Spleen (tissue), 7 donors: ENCODE results near the gene CHN1.

Source experiments
- CTCF ChIP-seq, 11 experiments: fragments of 200-600 bp in 7 of 11; fragments of 450-650 bp in 4 of 11; sonication (generic) in 4 of 11; IDR thresholded peaks in 8 of 11; conservative IDR thresholded peaks in 3 of 11; 1 replicate in 7 of 11; 2 replicates in 4 of 11; pipeline versions ENCODE4 v1.4.0 to v1.8.0; 2016 to 2021; ENCODE audit warnings: antibody characterized with exemption in 11 of 11, inconsistent platforms in 4 of 11, mild to moderate bottlenecking in 1 of 11
- POLR2A ChIP-seq, 3 donors: fragments of 450-650 bp; IDR thresholded peaks; one replicate each; pipeline ENCODE4 v1.5.1; 2017; ENCODE audit warnings: antibody characterized with exemption in 3 of 3, mild to moderate bottlenecking in 1 of 3
- donor health status: DM: no; HTN: no; CAD: no; lungs with moderate emphysema.
- donor health status: DM: no; HTN: no; CAD: no.
- donor health status: DM: no; HTN: no; CAD: no.

GRCh38 chr2:174775571-174775980, 229.6 kb downstream of the CHN1 start:
- TF ChIP-seq POLR2A (IDR thresholded peaks at IDR 0.05) (no peak), CTCF (IDR thresholded peaks at IDR 0.05 in 8 of 11, conservative IDR thresholded peaks at IDR 0.05 in 3 of 11) (no peak)
